Liver (tissue), 9 donors: ENCODE data around the gene PRSS38. TPM values are rescaled to one million over a fixed set of nuclear protein-coding genes. Genes with fewer than 3 reads are reported as not detected.
A peak's percentile ranks its signal among the peaks of the same experiment; 100 is the strongest.

Experiments used
- DNase-seq: peaks from one replicate; pipeline ENCODE4 v3.0.0-alpha.2; 2017; ENCODE audit warnings: low spot score
- H3K27ac ChIP-seq, 2 donors: one replicate each; pipeline ENCODE4 v1.7.0; 2013; ENCODE audit warnings: inconsistent platforms in 2 of 2, low read length in 2 of 2, control low read depth in 1 of 2, low read depth in 1 of 2, mild to moderate bottlenecking in 1 of 2
- H3K27me3 ChIP-seq, 4 donors: one replicate each; pipeline versions ENCODE4 v1.6.1 to v1.7.0; 2013; ENCODE audit warnings: low read length in 3 of 4, inconsistent platforms in 1 of 4, mild to moderate bottlenecking in 1 of 4, moderate library complexity in 1 of 4; ENCODE audit not compliant: control insufficient read depth in 4 of 4, insufficient read depth in 4 of 4
- H3K36me3 ChIP-seq, 4 donors: one replicate each; pipeline versions ENCODE4 v1.6.1 to v1.7.0; 2013; ENCODE audit warnings: low read length in 3 of 4, mild to moderate bottlenecking in 3 of 4, low read depth in 1 of 4, moderate library complexity in 1 of 4; ENCODE audit not compliant: control insufficient read depth in 4 of 4, insufficient read depth in 3 of 4
- H3K4me1 ChIP-seq, 4 donors: one replicate each; pipeline versions ENCODE4 v1.6.1 to v1.7.0; 2013; ENCODE audit warnings: low read length in 3 of 4, mild to moderate bottlenecking in 3 of 4, moderate library complexity in 1 of 4; ENCODE audit not compliant: control insufficient read depth in 4 of 4, insufficient read depth in 4 of 4
- H3K4me3 ChIP-seq, 3 donors: one replicate each; pipeline versions ENCODE4 v1.6.1 to v1.7.0; 2013; ENCODE audit warnings: low read length in 3 of 3, control low read depth in 1 of 3, low read depth in 1 of 3, mild to moderate bottlenecking in 1 of 3
- H3K9ac ChIP-seq, 2 donors: one replicate each; pipeline ENCODE4 v1.7.0; 2013; ENCODE audit warnings: low read length in 2 of 2, mild to moderate bottlenecking in 2 of 2, moderate library complexity in 2 of 2, control low read depth in 1 of 2, low read depth in 1 of 2
- H3K9me3 ChIP-seq, 4 donors: one replicate each; pipeline versions ENCODE4 v1.6.1 to v1.7.0; 2013; ENCODE audit warnings: low read length in 3 of 4; ENCODE audit not compliant: control insufficient read depth in 4 of 4
- ATF3 ChIP-seq: IDR thresholded peaks from 2 replicates; pipeline ENCODE4 v1.6.1; 2016; ENCODE audit warnings: antibody characterized with exemption
- CTCF ChIP-seq: fragments of 150-350 bp; IDR thresholded peaks from 2 replicates; pipeline ENCODE4 v1.5.1; 2017; ENCODE audit warnings: improper control_type of control experiment, low read depth, low read length; ENCODE audit not compliant: missing input control
- FOXA1 ChIP-seq: IDR thresholded peaks from 2 replicates; pipeline ENCODE4 v1.6.1; 2016; ENCODE audit warnings: antibody characterized with exemption
- FOXA2 ChIP-seq: IDR thresholded peaks from 2 replicates; pipeline ENCODE4 v1.6.1; 2016; ENCODE audit warnings: antibody characterized with exemption
- HNF4A ChIP-seq, 2 donors: conservative IDR thresholded peaks; 2 replicates each; pipeline ENCODE4 v1.6.1; 2016; ENCODE audit warnings: antibody characterized with exemption in 2 of 2, mild to moderate bottlenecking in 2 of 2
- HNF4G ChIP-seq: IDR thresholded peaks from 2 replicates; pipeline ENCODE4 v1.6.1; 2016; ENCODE audit warnings: antibody characterized with exemption
- JUND ChIP-seq, 2 donors: IDR thresholded peaks; 2 replicates each; pipeline ENCODE4 v1.6.1; 2016; ENCODE audit warnings: antibody characterized with exemption in 2 of 2
- MAX ChIP-seq: IDR thresholded peaks from 2 replicates; pipeline ENCODE4 v1.6.1; 2016; ENCODE audit warnings: antibody characterized with exemption
- NR2F2 ChIP-seq: IDR thresholded peaks from 2 replicates; pipeline ENCODE4 v1.6.1; 2016; ENCODE audit warnings: antibody characterized with exemption
- RAD21 ChIP-seq, 2 donors: IDR thresholded peaks; 2 replicates each; pipeline ENCODE4 v1.6.1; 2016; ENCODE audit warnings: antibody characterized with exemption in 2 of 2, mild to moderate bottlenecking in 2 of 2
- REST ChIP-seq: IDR thresholded peaks from 2 replicates; pipeline ENCODE4 v1.6.1; 2016; ENCODE audit warnings: antibody characterized with exemption, mild to moderate bottlenecking
- RXRA ChIP-seq, 2 donors: IDR thresholded peaks; 2 replicates each; pipeline ENCODE4 v1.6.1; 2017 to 2018; ENCODE audit warnings: antibody characterized with exemption in 2 of 2, mild to moderate bottlenecking in 1 of 2
- SP1 ChIP-seq: IDR thresholded peaks from 2 replicates; pipeline ENCODE4 v1.6.1; 2018; ENCODE audit warnings: antibody characterized with exemption, mild to moderate bottlenecking
- TAF1 ChIP-seq: conservative IDR thresholded peaks from 2 replicates; pipeline ENCODE4 v1.6.1; 2016; ENCODE audit warnings: antibody characterized with exemption, mild to moderate bottlenecking
- YY1 ChIP-seq: IDR thresholded peaks from 2 replicates; pipeline ENCODE4 v1.6.1; 2016; ENCODE audit warnings: antibody characterized with exemption, mild to moderate bottlenecking
- ZBTB33 ChIP-seq: IDR thresholded peaks from 2 replicates; pipeline ENCODE4 v1.6.1; 2016; ENCODE audit warnings: antibody characterized with exemption
- WGBS: extraction: QIAGEN DNeasy Blood & Tissue Kit; methylation state at CpG from one replicate; pipeline ENCODE4 v1.1.7; 2013; 5-methylcytosine and 5-hydroxymethylcytosine counted together
- polyA plus RNA-seq, 2 donors: library from polyadenylated mRNA; stranded (reverse) in 1 of 2; unstranded in 1 of 2; fragments of 200-250 nt in 1 of 2; fragments of >200 nt in 1 of 2; fragmentation: Nextera tagmentation in 1 of 2; extraction: Ambion mirVana in 1 of 2; gene quantifications; one replicate each; pipeline versions ENCODE4 v1.2.1 to v1.2.3, GENCODE V29; 2013 to 2015
- total RNA-seq, 2 donors: library from RNA; depleted of rRNA; stranded (reverse); fragments of >200 nt; gene quantifications; one replicate each; pipeline ENCODE4 v1.2.3, GENCODE V29; 2014
- donor health status: healthy.
- donor health status: healthy.
- donor health status: healthy.
- donor health status: healthy.
- donor health status: healthy.

PRSS38 gene
- total and polyA plus RNA-seq, 4 donors: not detected

GRCh38 chr1:227880342-227880924, 65.0 kb downstream of the PRSS38 start:
- H3K9me3 ChIP-seq: no peaks in the 10 kb centered on the region
- no peaks in the 10 kb centered on the region for H3K36me3 ChIP-seq
- WGBS: 80% methylated on average over 4 of the region's 4 CpGs
- DNase-seq: no peak
- H3K9ac ChIP-seq: no peak overlapping the region
- TF ChIP-seq MAX (no peak), FOXA1 (no peak), JUND (IDR thresholded peaks at IDR 0.05) (no peak), HNF4G (no peak), NR2F2 (no peak), TAF1 (no peak)
- H3K4me1 ChIP-seq: no peaks in the 10 kb centered on the region
- peaks cover 0 to 5% (median 0%) of the 10 kb centered on the region in 4 donors for H3K27me3 ChIP-seq
- no peak overlapping the region for H3K27ac ChIP-seq
- H3K4me3 ChIP-seq: no peak overlapping the region

- H3K9me3 ChIP-seq: no peaks in the 10 kb centered on the region
- H3K4me3 ChIP-seq: no peak overlapping the region
- no peaks in the 10 kb centered on the region for H3K36me3 ChIP-seq
- 79% methylated on average over 9 of the region's 9 CpGs for WGBS
- DNase-seq: peak; percentile 23
- TF ChIP-seq MAX (no peak), ZBTB33 (no peak), TAF1 (no peak), CTCF (no peak), SP1 (no peak), RAD21 (IDR thresholded peaks at IDR 0.05) (no peak)
- peaks cover 0 to 5% (median 2%) of the 10 kb centered on the region in 4 donors for H3K27me3 ChIP-seq
- no peak overlapping the region for H3K27ac ChIP-seq
- H3K4me1 ChIP-seq: peaks cover 0 to 4% (median 0%) of the 10 kb centered on the region in 4 donors
- no peak overlapping the region for H3K9ac ChIP-seq
Measured at GRCh38 chr1:227883073-227883520, 67.6 kb downstream of the PRSS38 start.

- 90% methylated on average over 15 of the region's 15 CpGs for WGBS
- Histone ChIP-seq H3K4me3 (no peak overlapping the region), H3K4me1 (peaks cover 0 to 4% (median 0%) of the 10 kb centered on the region in 4 donors), H3K27ac (no peak overlapping the region), H3K36me3 (no peaks in the 10 kb centered on the region), H3K9ac (no peak overlapping the region), H3K27me3 (peaks cover 0 to 5% (median 1%) of the 10 kb centered on the region in 4 donors), H3K9me3 (no peaks in the 10 kb centered on the region)
- TF ChIP-seq YY1 (no peak), ATF3 (no peak), RXRA (IDR thresholded peaks at IDR 0.05) (no peak), HNF4A (conservative IDR thresholded peaks at IDR 0.05) (no peak), SP1 (no peak), JUND (IDR thresholded peaks at IDR 0.05) (no peak), FOXA2 (no peak), REST (no peak), FOXA1 (no peak)
- peak; percentile 30 for DNase-seq
Measured at GRCh38 chr1:227883641-227884301, 68.3 kb downstream of the PRSS38 start.
